Peyer's patch (tissue), 4 donors: ENCODE data around the gene VHLL. TPM values are rescaled to one million over a fixed set of nuclear protein-coding genes. Genes with fewer than 3 reads are reported as not detected.

Source experiments
- DNase-seq, 3 donors: peaks; one replicate each; pipeline ENCODE4 v3.0.0-alpha.2; 2017 to 2019
- H3K27ac ChIP-seq, 4 donors: fragments of 200-600 bp; sonication (generic); one replicate each; pipeline ENCODE4 v1.5.1; 2016 to 2019
- H3K27me3 ChIP-seq, 2 donors: fragments of 200-600 bp; sonication (generic); one replicate each; pipeline ENCODE4 v1.5.1; 2019
- H3K36me3 ChIP-seq, 3 donors: fragments of 200-600 bp; sonication (generic); one replicate each; pipeline ENCODE4 v1.5.1; 2016 to 2019
- H3K4me1 ChIP-seq, 4 donors: fragments of 200-600 bp; sonication (generic); one replicate each; pipeline ENCODE4 v1.5.1; 2016 to 2019
- H3K4me3 ChIP-seq, 4 donors: fragments of 200-600 bp; sonication (generic); 1 replicate in 3 of 4; 2 replicates in 1 of 4; pipeline ENCODE4 v1.5.1; 2016 to 2019; ENCODE audit warnings: mild to moderate bottlenecking in 1 of 4
- H3K9me3 ChIP-seq, 4 donors: fragments of 200-600 bp; sonication (generic); one replicate each; pipeline ENCODE4 v1.5.1; 2016 to 2019; ENCODE audit warnings: mild to moderate bottlenecking in 1 of 4
- CTCF ChIP-seq, 6 experiments: fragments of 450-650 bp in 4 of 6; fragments of 200-600 bp in 2 of 6; sonication (generic) in 1 of 6; IDR thresholded peaks; one replicate each; pipeline ENCODE4 v1.5.1; 2017 to 2019; ENCODE audit warnings: antibody characterized with exemption in 6 of 6, mild to moderate bottlenecking in 3 of 6, moderate library complexity in 1 of 6
- POLR2A ChIP-seq, 2 donors: fragments of 450-650 bp; IDR thresholded peaks; one replicate each; pipeline ENCODE4 v1.5.1; 2017; ENCODE audit warnings: antibody characterized with exemption in 2 of 2, mild to moderate bottlenecking in 2 of 2, moderate library complexity in 2 of 2
- total RNA-seq, 4 donors: library from RNA; depleted of rRNA; stranded (reverse); fragments of >200 nt; gene quantifications; one replicate each; pipeline ENCODE4 v1.1.0, GENCODE V29; 2016

The VHLL gene
- total RNA-seq, 4 donors from 2014 or later: not detected

GRCh38 chr1:156281693-156282478, 17.2 kb downstream of the VHLL start:
- TF ChIP-seq CTCF (IDR thresholded peaks at IDR 0.05) (peak in 1 of 6 experiments; percentile 5), POLR2A (IDR thresholded peaks at IDR 0.05) (no peak)
- no peak for DNase-seq
- Histone ChIP-seq H3K27me3 (no peaks in the 10 kb centered on the region), H3K36me3 (peaks cover 0 to 29% (median 0%) of the 10 kb centered on the region in 3 donors), H3K9me3 (no peaks in the 10 kb centered on the region), H3K4me3 (peak overlapping the region; percentile 68 to 92 (median 80)), H3K4me1 (peaks cover 0 to 33% (median 4%) of the 10 kb centered on the region in 4 donors), H3K27ac (peak overlapping the region; percentile 91 to 93 (median 93))

GRCh38 chr1:156281281-156281680, 17.8 kb downstream of the VHLL start:
- Histone ChIP-seq H3K4me3 (peak overlapping the region; percentile 68 to 92 (median 80)), H3K9me3 (no peaks in the 10 kb centered on the region), H3K4me1 (peaks cover 0 to 33% (median 4%) of the 10 kb centered on the region in 4 donors), H3K36me3 (peaks cover 0 to 35% (median 0%) of the 10 kb centered on the region in 3 donors), H3K27ac (peak overlapping the region in 3 of 4 donors; percentile 91 to 93 (median 93)), H3K27me3 (no peaks in the 10 kb centered on the region)
- TF ChIP-seq CTCF (IDR thresholded peaks at IDR 0.05) (no peak), POLR2A (IDR thresholded peaks at IDR 0.05) (no peak)
- no peak for DNase-seq

GRCh38 chr1:156279837-156280236, 19.3 kb downstream of the VHLL start:
- Histone ChIP-seq H3K4me3 (no peak overlapping the region), H3K27ac (no peak overlapping the region), H3K36me3 (peaks cover 0 to 42% (median 0%) of the 10 kb centered on the region in 3 donors), H3K4me1 (peaks cover 0 to 33% (median 4%) of the 10 kb centered on the region in 4 donors), H3K27me3 (no peaks in the 10 kb centered on the region), H3K9me3 (no peaks in the 10 kb centered on the region)
- TF ChIP-seq CTCF (IDR thresholded peaks at IDR 0.05): no peak
- TF ChIP-seq POLR2A (IDR thresholded peaks at IDR 0.05): no peak
- no peak for DNase-seq

- no peak overlapping the region for H3K27ac ChIP-seq
- H3K4me3 ChIP-seq: no peak overlapping the region
- TF ChIP-seq POLR2A (IDR thresholded peaks at IDR 0.05) (no peak), CTCF (IDR thresholded peaks at IDR 0.05) (no peak)
- H3K27me3 ChIP-seq: no peaks in the 10 kb centered on the region
- peaks cover 0 to 71% (median 0%) of the 10 kb centered on the region in 3 donors for H3K36me3 ChIP-seq
- no peak for DNase-seq
- H3K9me3 ChIP-seq: no peaks in the 10 kb centered on the region
- peaks cover 0 to 20% (median 4%) of the 10 kb centered on the region in 4 donors for H3K4me1 ChIP-seq
Measured at GRCh38 chr1:156276966-156277381, 22.1 kb downstream of the VHLL start.

- no peaks in the 10 kb centered on the region for H3K27me3 ChIP-seq
- peaks cover 0 to 75% (median 0%) of the 10 kb centered on the region in 3 donors for H3K36me3 ChIP-seq
- TF ChIP-seq POLR2A (IDR thresholded peaks at IDR 0.05) (no peak), CTCF (IDR thresholded peaks at IDR 0.05) (no peak)
- H3K9me3 ChIP-seq: no peaks in the 10 kb centered on the region
- H3K4me1 ChIP-seq: peaks cover 0 to 15% (median 2%) of the 10 kb centered on the region in 4 donors
- no peak for DNase-seq
- no peak overlapping the region for H3K4me3 ChIP-seq
- H3K27ac ChIP-seq: no peak overlapping the region
Measured at GRCh38 chr1:156276532-156276931, 22.6 kb downstream of the VHLL start.
